Measurements from ENCODE around the gene SYT1. TPM values are rescaled to one million over a fixed set of nuclear protein-coding genes. Genes with fewer than 3 reads are reported as not detected.

Gene SYT1
- total and polyA plus RNA-seq, 3 experiments from 2014 or later, result not detected

DNA sequence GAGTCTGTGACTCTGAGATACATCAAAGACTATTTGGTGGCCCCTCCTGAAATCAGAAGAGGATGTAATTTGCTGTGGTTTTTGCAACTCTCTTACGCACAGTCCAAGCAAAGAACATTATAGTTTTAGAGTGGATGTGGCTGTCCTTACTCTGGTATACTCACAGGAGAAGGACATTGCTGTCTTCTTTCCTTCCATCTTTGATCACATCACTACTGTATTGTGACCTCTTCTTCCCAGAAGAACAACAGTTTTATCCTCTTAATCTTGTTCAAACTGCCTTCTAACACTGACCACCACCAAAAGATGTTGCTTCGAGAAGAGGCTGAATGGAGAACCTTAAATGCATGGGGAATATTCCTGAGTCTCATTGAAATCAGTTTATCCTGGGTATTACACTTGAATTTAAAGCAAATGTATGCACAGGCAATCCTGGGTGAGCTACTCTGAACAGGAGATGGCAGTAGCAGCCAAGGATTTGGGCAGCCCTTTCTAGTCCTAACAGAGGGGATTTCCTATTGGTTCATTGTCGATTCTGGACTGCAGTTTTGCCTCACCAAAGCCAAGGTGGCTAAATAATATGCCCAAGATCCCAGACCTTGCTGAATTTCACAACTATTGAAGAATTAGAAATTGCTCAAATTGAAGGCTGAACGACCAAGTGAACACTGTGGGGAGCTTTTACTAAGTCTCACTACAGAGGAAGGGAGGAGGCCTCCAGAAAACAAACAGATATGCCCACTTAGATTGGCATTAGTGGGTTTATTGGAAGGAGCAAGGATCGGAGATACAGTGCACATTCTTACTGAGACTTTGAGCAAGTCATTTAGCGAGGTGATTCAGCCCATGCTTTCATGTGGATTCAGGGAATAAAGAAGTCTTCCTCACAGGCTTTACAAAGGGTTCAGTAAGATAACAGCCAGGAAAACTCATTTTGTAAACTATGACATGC is 543.4 kb downstream of the SYT1 start:
- no peak for DNase-seq
- H3K36me3 ChIP-seq (ENCODE audit: insufficient read depth, low read length), result no peaks in the 10 kb centered on the region
- H3K27ac ChIP-seq (ENCODE audit: low read depth, low read length), result no peak overlapping the region
- Mint-ChIP-seq H3K27me3 (no peaks in the 10 kb centered on the region), H3K4me1 (no peaks in the 10 kb centered on the region), H3K27ac (no peak overlapping the region), H3K4me3 (no peak overlapping the region), H3K36me3 (no peaks in the 10 kb centered on the region), H3K9me3 (peaks cover 0 to 2% (median 0%) of the 10 kb centered on the region in 5 donors)
- H3K4me3 ChIP-seq (ENCODE audit: low read length), result no peak overlapping the region
- POLR2A ChIA-PET, result no interaction called here
- no peaks in the 10 kb centered on the region for H3K4me1 ChIP-seq (ENCODE audit: insufficient read depth, low read length)
- CTCF ChIA-PET, result no interaction called here
- H3K27me3 ChIP-seq (ENCODE audit: insufficient read depth, low read length, poor library complexity, severe bottlenecking), result no peaks in the 10 kb centered on the region
- H3K9me3 ChIP-seq (ENCODE audit: low read length), result no peaks in the 10 kb centered on the region

DNA sequence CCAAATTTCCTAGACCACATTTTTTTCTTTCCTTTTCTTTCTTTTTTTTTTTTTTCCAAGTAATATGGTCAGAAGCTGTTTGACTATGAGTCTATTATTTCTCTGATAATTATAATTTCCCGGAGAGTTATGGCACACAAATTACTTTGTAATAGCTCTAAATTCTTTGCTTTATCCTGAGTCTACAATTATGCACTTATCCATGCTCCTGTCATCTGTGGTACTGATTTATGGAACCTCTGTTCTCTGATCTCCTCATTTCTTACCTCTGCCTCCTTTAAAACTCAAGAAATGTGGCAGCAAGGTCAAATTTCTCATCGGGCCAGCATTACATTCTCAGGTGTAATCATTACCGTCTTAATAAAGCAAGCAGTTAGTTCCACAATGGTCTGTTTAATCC is 544.1 kb downstream of the SYT1 start:
- POLR2A ChIA-PET, result no interaction called here
- Mint-ChIP-seq H3K36me3 (no peaks in the 10 kb centered on the region), H3K4me1 (no peaks in the 10 kb centered on the region), H3K4me3 (no peak overlapping the region), H3K27ac (no peak overlapping the region), H3K9me3 (peaks cover 0 to 2% (median 0%) of the 10 kb centered on the region in 5 donors), H3K27me3 (no peaks in the 10 kb centered on the region)
- CTCF ChIA-PET, result no interaction called here
- no peak for DNase-seq
- H3K9me3 ChIP-seq (ENCODE audit: low read length), result no peaks in the 10 kb centered on the region
- H3K27ac ChIP-seq (ENCODE audit: low read depth, low read length), result no peak overlapping the region
- no peaks in the 10 kb centered on the region for H3K27me3 ChIP-seq (ENCODE audit: insufficient read depth, low read length, poor library complexity, severe bottlenecking)
- no peaks in the 10 kb centered on the region for H3K4me1 ChIP-seq (ENCODE audit: insufficient read depth, low read length)
- H3K4me3 ChIP-seq (ENCODE audit: low read length), result no peak overlapping the region
- H3K36me3 ChIP-seq (ENCODE audit: insufficient read depth, low read length), result no peaks in the 10 kb centered on the region

DNA sequence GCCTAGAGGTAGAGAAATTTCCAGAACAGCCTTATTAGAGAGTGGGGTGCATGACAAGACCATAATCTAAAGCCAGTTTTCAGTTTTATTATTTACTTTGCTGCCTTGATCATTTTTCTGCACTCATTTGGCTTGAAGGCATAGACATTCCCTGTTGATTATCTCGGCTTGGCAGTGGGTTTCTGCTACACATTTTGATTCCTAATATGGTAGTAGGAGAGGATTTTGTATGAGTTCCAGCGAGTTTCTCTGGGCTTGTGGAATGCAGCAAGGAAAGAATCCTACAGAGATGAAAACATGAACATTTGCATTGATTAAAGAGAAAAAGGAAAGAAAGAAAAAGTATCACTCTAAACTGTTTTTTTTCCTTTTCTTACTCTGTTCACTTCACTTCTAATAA is 545.0 kb downstream of the SYT1 start:
- Histone ChIP-seq H3K27ac (ENCODE audit: low read depth, low read length) (no peak overlapping the region), H3K4me3 (ENCODE audit: low read length) (no peak overlapping the region), H3K4me1 (ENCODE audit: insufficient read depth, low read length) (no peaks in the 10 kb centered on the region), H3K27me3 (ENCODE audit: insufficient read depth, low read length, poor library complexity, severe bottlenecking) (no peaks in the 10 kb centered on the region), H3K36me3 (ENCODE audit: insufficient read depth, low read length) (no peaks in the 10 kb centered on the region), H3K9me3 (ENCODE audit: low read length) (no peaks in the 10 kb centered on the region)
- no peaks in the 10 kb centered on the region for H3K4me1 Mint-ChIP-seq
- H3K27me3 Mint-ChIP-seq, result no peaks in the 10 kb centered on the region
- H3K27ac Mint-ChIP-seq, result no peak overlapping the region
- H3K9me3 Mint-ChIP-seq, result no peaks in the 10 kb centered on the region
- H3K36me3 Mint-ChIP-seq, result no peaks in the 10 kb centered on the region
- POLR2A ChIA-PET, result no interaction called here
- H3K4me3 Mint-ChIP-seq, result no peak overlapping the region
- no peak for DNase-seq
- CTCF ChIA-PET, result no interaction called here

DNA sequence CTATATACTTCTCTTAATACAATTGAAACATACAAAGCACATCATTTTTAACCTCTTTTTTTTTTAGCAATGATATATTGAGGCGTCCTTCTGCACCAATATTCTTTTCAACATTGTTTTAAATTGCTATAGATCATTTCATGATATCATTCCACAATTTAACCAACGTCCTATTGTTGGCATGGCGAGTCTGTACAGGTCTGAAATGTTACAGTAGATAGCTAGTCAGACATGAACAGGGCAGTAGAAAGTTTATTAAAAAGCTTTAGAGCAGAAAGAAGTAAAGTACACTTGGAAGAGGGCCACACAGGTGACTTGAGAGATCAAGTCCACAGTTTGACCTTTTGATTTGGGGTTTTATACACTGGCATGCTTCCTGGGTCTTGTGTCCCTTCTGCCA is 547.2 kb downstream of the SYT1 start:
- Histone ChIP-seq H3K9me3 (ENCODE audit: low read length) (no peaks in the 10 kb centered on the region), H3K27ac (ENCODE audit: low read depth, low read length) (no peak overlapping the region), H3K4me3 (ENCODE audit: low read length) (no peak overlapping the region), H3K27me3 (ENCODE audit: insufficient read depth, low read length, poor library complexity, severe bottlenecking) (no peaks in the 10 kb centered on the region), H3K4me1 (ENCODE audit: insufficient read depth, low read length) (no peaks in the 10 kb centered on the region), H3K36me3 (ENCODE audit: insufficient read depth, low read length) (no peaks in the 10 kb centered on the region)
- peaks cover 0 to 3% (median 0%) of the 10 kb centered on the region in 5 donors for H3K9me3 Mint-ChIP-seq
- H3K4me3 Mint-ChIP-seq, result no peak overlapping the region
- H3K27me3 Mint-ChIP-seq, result no peaks in the 10 kb centered on the region
- H3K27ac Mint-ChIP-seq, result no peak overlapping the region
- ChIA-PET POLR2A (no interaction called here), CTCF (no interaction called here)
- no peak for DNase-seq
- no peaks in the 10 kb centered on the region for H3K36me3 Mint-ChIP-seq
- no peaks in the 10 kb centered on the region for H3K4me1 Mint-ChIP-seq

DNA sequence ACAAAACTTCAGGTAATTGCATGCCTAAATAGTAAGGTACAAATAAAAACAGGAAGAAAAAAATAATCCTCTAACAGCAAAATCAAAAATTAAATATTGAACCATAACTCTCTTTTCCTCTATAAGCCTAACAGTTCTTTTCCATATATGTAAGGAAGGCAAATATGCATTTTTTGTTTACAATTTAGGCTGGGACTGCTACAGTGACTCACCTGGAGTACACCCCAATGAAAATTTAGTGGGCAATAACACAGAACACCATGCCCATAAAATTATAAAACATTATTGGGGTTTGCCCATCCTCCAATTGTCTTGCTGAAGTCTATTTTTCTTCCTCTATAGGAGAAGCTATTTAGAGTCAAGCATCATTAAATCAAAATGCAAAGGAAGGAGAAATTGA is 549.2 kb downstream of the SYT1 start:
- peaks cover 0 to 3% (median 0%) of the 10 kb centered on the region in 5 donors for H3K9me3 Mint-ChIP-seq
- H3K36me3 ChIP-seq (ENCODE audit: insufficient read depth, low read length), result no peaks in the 10 kb centered on the region
- no peaks in the 10 kb centered on the region for H3K4me1 ChIP-seq (ENCODE audit: insufficient read depth, low read length)
- H3K36me3 Mint-ChIP-seq, result no peaks in the 10 kb centered on the region
- no peak overlapping the region for H3K27ac Mint-ChIP-seq
- H3K4me1 Mint-ChIP-seq, result no peaks in the 10 kb centered on the region
- ChIA-PET CTCF (no interaction called here), POLR2A (no interaction called here)
- H3K4me3 Mint-ChIP-seq, result no peak overlapping the region
- DNase-seq, result no peak
- no peak overlapping the region for H3K4me3 ChIP-seq (ENCODE audit: low read length)
- H3K9me3 ChIP-seq (ENCODE audit: low read length), result no peaks in the 10 kb centered on the region
- H3K27me3 Mint-ChIP-seq, result no peaks in the 10 kb centered on the region
- no peaks in the 10 kb centered on the region for H3K27me3 ChIP-seq (ENCODE audit: insufficient read depth, low read length, poor library complexity, severe bottlenecking)
- H3K27ac ChIP-seq (ENCODE audit: low read depth, low read length), result no peak overlapping the region

DNA sequence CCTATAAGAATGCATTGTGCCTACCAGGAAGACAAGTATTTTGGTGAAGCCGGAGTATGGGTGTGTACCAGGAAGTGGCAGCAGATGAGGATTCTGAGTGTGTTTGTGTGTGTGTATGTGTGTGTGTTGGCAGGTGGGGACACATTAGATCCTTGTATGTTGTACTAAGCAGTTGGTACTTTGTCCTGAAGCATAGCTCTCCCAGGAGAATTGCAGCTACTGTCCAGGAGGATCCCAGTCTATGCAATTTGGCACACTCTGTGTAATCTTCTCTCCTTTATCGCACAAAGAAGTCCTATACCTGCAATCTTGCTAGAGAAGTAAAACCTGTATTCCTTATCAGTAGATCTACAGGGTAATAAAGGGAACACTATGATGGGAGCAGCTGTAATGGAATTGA is 549.7 kb downstream of the SYT1 start:
- no peak overlapping the region for H3K4me3 ChIP-seq (ENCODE audit: low read length)
- H3K4me1 Mint-ChIP-seq, result no peaks in the 10 kb centered on the region
- no peaks in the 10 kb centered on the region for H3K4me1 ChIP-seq (ENCODE audit: insufficient read depth, low read length)
- H3K36me3 ChIP-seq (ENCODE audit: insufficient read depth, low read length), result no peaks in the 10 kb centered on the region
- POLR2A ChIA-PET, result no interaction called here
- CTCF ChIA-PET, result no interaction called here
- no peak overlapping the region for H3K27ac ChIP-seq (ENCODE audit: low read depth, low read length)
- H3K27me3 ChIP-seq (ENCODE audit: insufficient read depth, low read length, poor library complexity, severe bottlenecking), result no peaks in the 10 kb centered on the region
- H3K36me3 Mint-ChIP-seq, result no peaks in the 10 kb centered on the region
- no peak overlapping the region for H3K27ac Mint-ChIP-seq
- H3K4me3 Mint-ChIP-seq, result no peak overlapping the region
- H3K9me3 Mint-ChIP-seq, result peaks cover 0 to 3% (median 0%) of the 10 kb centered on the region in 5 donors
- H3K27me3 Mint-ChIP-seq, result no peaks in the 10 kb centered on the region
- no peak for DNase-seq
- H3K9me3 ChIP-seq (ENCODE audit: low read length), result no peaks in the 10 kb centered on the region

DNA sequence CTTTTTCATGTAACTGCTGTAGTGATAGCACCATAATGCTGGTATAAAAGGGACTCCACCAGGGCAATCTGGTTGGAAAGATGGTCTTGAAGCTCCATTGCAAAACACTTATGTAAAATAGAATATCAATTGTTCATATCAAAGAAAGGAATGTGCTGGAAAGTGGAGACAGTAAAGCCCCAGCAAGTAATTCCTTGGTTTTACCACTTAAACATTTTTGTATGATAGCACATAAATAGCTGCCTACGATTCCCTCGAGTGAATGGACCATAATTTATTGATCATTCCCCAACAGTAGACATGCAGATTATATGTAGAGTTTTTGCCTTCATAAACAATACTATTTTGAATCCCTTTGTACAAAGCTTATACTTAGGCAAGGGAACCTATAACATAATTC is 550.7 kb downstream of the SYT1 start:
- DNase-seq, result no peak
- H3K4me3 Mint-ChIP-seq, result no peak overlapping the region
- Histone ChIP-seq H3K9me3 (ENCODE audit: low read length) (no peaks in the 10 kb centered on the region), H3K27ac (ENCODE audit: low read depth, low read length) (no peak overlapping the region), H3K4me1 (ENCODE audit: insufficient read depth, low read length) (no peaks in the 10 kb centered on the region), H3K27me3 (ENCODE audit: insufficient read depth, low read length, poor library complexity, severe bottlenecking) (no peaks in the 10 kb centered on the region), H3K36me3 (ENCODE audit: insufficient read depth, low read length) (no peaks in the 10 kb centered on the region), H3K4me3 (ENCODE audit: low read length) (no peak overlapping the region)
- H3K27me3 Mint-ChIP-seq, result no peaks in the 10 kb centered on the region
- no peaks in the 10 kb centered on the region for H3K36me3 Mint-ChIP-seq
- POLR2A ChIA-PET, result no interaction called here
- H3K9me3 Mint-ChIP-seq, result peaks cover 0 to 3% (median 0%) of the 10 kb centered on the region in 5 donors
- no peak overlapping the region for H3K27ac Mint-ChIP-seq
- H3K4me1 Mint-ChIP-seq, result no peaks in the 10 kb centered on the region
- CTCF ChIA-PET, result no interaction called here

DNA sequence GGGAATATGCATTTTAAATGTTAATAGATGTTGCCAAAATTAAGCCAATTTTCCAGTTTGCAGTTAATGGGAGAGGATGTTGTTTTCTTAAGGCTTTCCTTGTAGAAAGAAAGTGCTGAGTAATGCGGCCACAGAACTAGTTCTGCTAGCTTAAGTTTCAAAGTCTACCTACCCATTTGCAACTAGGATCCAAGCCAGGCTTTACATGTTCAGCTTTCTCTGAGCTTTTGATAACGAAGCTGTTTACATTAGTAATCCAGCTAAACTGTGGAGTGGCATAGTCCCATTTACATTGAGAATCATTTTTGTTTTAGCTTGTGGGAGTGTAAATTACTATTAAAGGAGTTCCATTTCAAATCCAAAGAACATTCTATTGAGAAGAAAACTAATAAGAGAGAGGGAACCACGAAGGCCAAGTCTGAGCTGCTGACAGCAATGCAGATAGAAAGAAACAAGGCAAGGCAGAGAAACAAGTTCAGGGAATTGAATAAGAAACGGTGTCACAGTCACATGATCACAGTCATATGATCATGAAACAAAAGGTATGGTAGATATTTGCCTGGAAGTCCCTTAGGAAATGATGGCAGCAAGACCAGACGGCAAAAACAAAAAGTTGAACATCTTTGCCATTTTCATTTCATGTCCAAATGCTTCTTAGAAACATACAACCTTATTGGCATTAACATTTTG is 551.3 kb downstream of the SYT1 start:
- Mint-ChIP-seq H3K4me1 (no peaks in the 10 kb centered on the region), H3K9me3 (peaks cover 0 to 3% (median 0%) of the 10 kb centered on the region in 5 donors), H3K36me3 (no peaks in the 10 kb centered on the region), H3K4me3 (no peak overlapping the region), H3K27ac (no peak overlapping the region), H3K27me3 (no peaks in the 10 kb centered on the region)
- H3K4me3 ChIP-seq (ENCODE audit: low read length), result no peak overlapping the region
- POLR2A ChIA-PET, result no interaction called here
- CTCF ChIA-PET, result no interaction called here
- H3K36me3 ChIP-seq (ENCODE audit: insufficient read depth, low read length), result no peaks in the 10 kb centered on the region
- H3K4me1 ChIP-seq (ENCODE audit: insufficient read depth, low read length), result no peaks in the 10 kb centered on the region
- no peaks in the 10 kb centered on the region for H3K27me3 ChIP-seq (ENCODE audit: insufficient read depth, low read length, poor library complexity, severe bottlenecking)
- H3K9me3 ChIP-seq (ENCODE audit: low read length), result no peaks in the 10 kb centered on the region
- no peak for DNase-seq
- H3K27ac ChIP-seq (ENCODE audit: low read depth, low read length), result no peak overlapping the region
